Measurements from ENCODE around the gene ART1. TPM values are rescaled to one million over a fixed set of nuclear protein-coding genes. Genes with fewer than 3 reads are reported as not detected.

ART1 gene
- total and polyA plus RNA-seq, 2 of the 8 experiments (the other 6 are each of a cell fraction or from before 2014, with no cell fraction given) = not detected

GRCh38 chr11:3659595-3660515 lies 14.9 kb downstream of the ART1 start:
- Histone ChIP-seq H3K36me3 (ENCODE audit: control insufficient read depth in 2 of 4, insufficient read depth in 4 of 4, low read length in 3 of 4) (no peaks in the 10 kb centered on the region), H3K18ac (ENCODE audit: extremely low read depth, low read length) (no peak overlapping the region), H3K4me1 (replicated peaks in 1 of 4; ENCODE audit: control insufficient read depth in 3 of 4, insufficient read depth in 4 of 4, low read length in 3 of 4) (no peaks in the 10 kb centered on the region), H2BK12ac (ENCODE audit: low read depth, low read length) (no peak overlapping the region), H3K14ac (ENCODE audit: insufficient read length) (no peak overlapping the region), H4K5ac (ENCODE audit: insufficient read length, low read depth, low read length) (no peak overlapping the region), H3K4me3 (ENCODE audit: extremely low read depth in 1 of 4, insufficient read depth in 2 of 4, low read depth in 3 of 4, low read length in 4 of 4) (no peak overlapping the region), H3K79me2 (ENCODE audit: control insufficient read depth in 1 of 2, insufficient read depth in 2 of 2, low read length in 2 of 2) (no peaks in the 10 kb centered on the region), H4K91ac (replicated peaks; ENCODE audit: insufficient read length, low read length) (no peak overlapping the region), H2BK20ac (ENCODE audit: low read length) (no peak overlapping the region), H3K56ac (replicated peaks; ENCODE audit: insufficient read length, low read depth, low read length) (no peak overlapping the region), H4K8ac (ENCODE audit: extremely low read depth, insufficient read depth, low read length) (no peak overlapping the region), H2BK15ac (ENCODE audit: low read length) (no peak overlapping the region), H3K4ac (replicated peaks; ENCODE audit: insufficient read length, low read depth, low read length) (no peak overlapping the region), H4K20me1 (replicated peaks in 1 of 2; ENCODE audit: control insufficient read depth in 1 of 2, insufficient read depth in 2 of 2, low read length in 2 of 2) (no peaks in the 10 kb centered on the region), H3K23ac (ENCODE audit: insufficient read length) (no peak overlapping the region), H3K27me3 (replicated peaks in 1 of 4; ENCODE audit: control insufficient read depth in 3 of 4, extremely low read depth in 1 of 4, insufficient read depth in 3 of 4, low read length in 3 of 4) (0 out of 7 replicates have a peak, but pooled peaks cover 0 to under 1% (median 0%) of the 10 kb centered on the region in 4 experiments), H3K4me2 (ENCODE audit: insufficient read depth in 1 of 2, low read depth in 2 of 2, low read length in 2 of 2) (no peak overlapping the region), H2AK5ac (ENCODE audit: low read depth, low read length) (no peak overlapping the region), H2BK120ac (replicated peaks; ENCODE audit: low read depth, low read length) (no peak overlapping the region), H2BK5ac (ENCODE audit: low read depth, low read length) (no peak overlapping the region), H3K9me3 (ENCODE audit: insufficient read depth in 2 of 2, low read depth in 1 of 2, low read length in 1 of 2) (no peaks in the 10 kb centered on the region), H3K27ac (ENCODE audit: low read depth, low read length) (no peak overlapping the region), H3K23me2 (ENCODE audit: low read depth, low read length) (no peaks in the 10 kb centered on the region), H2AFZ (ENCODE audit: low read length) (no peak overlapping the region), H3K79me1 (ENCODE audit: low read depth, low read length) (no peaks in the 10 kb centered on the region), H3K9ac (replicated peaks in 1 of 4; ENCODE audit: extremely low read depth in 1 of 4, low read depth in 3 of 4, low read length in 3 of 4) (no peak overlapping the region)
- ChIA-PET POLR2A (ENCODE audit: partially characterized antibody) (no interaction called here), CTCF (ENCODE audit: partially characterized antibody) (interaction anchor here (0.6 to 0.9 kb wide), 2 partner anchors 13 to 19 kb away, joined by 3 read pairs; no protein-coding TSS in a partner anchor)
- 94% methylated on average over 33 of the region's 33 CpGs; no CpG with 5 or more reads in 1 of the 2 experiments for WGBS, 2 experiments (ENCODE audit: extremely low coverage in 1 of 2, insufficient coverage in 1 of 2, insufficient read length in 1 of 2, insufficient replicate concordance in 2 of 2, low coverage in 1 of 2, low lambda C conversion rate in 2 of 2, missing lambda C conversion rate in 1 of 2)
- DNase-seq (ENCODE audit: low read depth in 1 of 2, low spot score in 2 of 2) = no peak
- FAIRE-seq = no peak
- no peak for TF ChIP-seq POLR2A (IDR thresholded peaks at IDR 0.05; ENCODE audit: control extremely low read depth in 1 of 2, low read depth in 2 of 2, low read length in 2 of 2)
- no peak for TF ChIP-seq ATF3 (IDR thresholded peaks at IDR 0.05; ENCODE audit: insufficient read depth, low read depth, low read length)
- no peak for TF ChIP-seq RNF2 (IDR thresholded peaks at IDR 0.05; ENCODE audit: borderline replicate concordance, low read depth, low read length, missing control alignments, poor library complexity, severe bottlenecking)
- no peak for TF ChIP-seq RFX5 (IDR thresholded peaks at IDR 0.05; ENCODE audit: borderline replicate concordance, low read depth, low read length)
- TF ChIP-seq, protein P1, sequence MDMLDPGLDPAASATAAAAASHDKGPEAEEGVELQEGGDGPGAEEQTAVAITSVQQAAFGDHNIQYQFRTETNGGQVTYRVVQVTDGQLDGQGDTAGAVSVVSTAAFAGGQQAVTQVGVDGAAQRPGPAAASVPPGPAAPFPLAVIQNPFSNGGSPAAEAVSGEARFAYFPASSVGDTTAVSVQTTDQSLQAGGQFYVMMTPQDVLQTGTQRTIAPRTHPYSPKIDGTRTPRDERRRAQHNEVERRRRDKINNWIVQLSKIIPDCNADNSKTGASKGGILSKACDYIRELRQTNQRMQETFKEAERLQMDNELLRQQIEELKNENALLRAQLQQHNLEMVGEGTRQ (IDR thresholded peaks at IDR 0.05; ENCODE audit: low read length) = no peak
- no peak for TF ChIP-seq PHF8 (conservative IDR thresholded peaks at IDR 0.05; ENCODE audit: low read depth, low read length)
- no peak for TF ChIP-seq RBBP5 (IDR thresholded peaks at IDR 0.05; ENCODE audit: borderline replicate concordance, low read depth, low read length)
- TF ChIP-seq SP4 (IDR thresholded peaks at IDR 0.05; ENCODE audit: low read length) = no peak
- no peak for TF ChIP-seq YY1 (IDR thresholded peaks at IDR 0.05; ENCODE audit: low read depth, low read length)
- no peak for TF ChIP-seq FOSL1 (IDR thresholded peaks at IDR 0.05; ENCODE audit: insufficient read depth, low read depth, low read length)

All from H1 (cell line).